Stomach (tissue), 4 donors: ENCODE measurements around the gene TCF3.

Experiments
- CTCF ChIP-seq, 7 experiments: fragments of 450-650 bp in 4 of 7; fragments of 200-600 bp in 3 of 7; sonication (generic) in 3 of 7; IDR thresholded peaks; one replicate each; pipeline ENCODE4 v1.5.1; 2016 to 2019; ENCODE audit warnings: antibody characterized with exemption in 7 of 7, control low read depth in 2 of 7, mild to moderate bottlenecking in 1 of 7
- EP300 ChIP-seq: sonication (generic); formaldehyde crosslinking; IDR thresholded peaks from one replicate; pipeline ENCODE4 v1.6.1; 2017; ENCODE audit warnings: antibody characterized with exemption
- POLR2AphosphoS5 ChIP-seq, 3 donors: sonication (generic); formaldehyde crosslinking; IDR thresholded peaks; one replicate each; pipeline ENCODE4 v1.6.1; 2016; ENCODE audit warnings: antibody characterized with exemption in 3 of 3

GRCh38 chr19:1655987-1656608, 3.7 kb upstream of the TCF3 start:
- TF ChIP-seq EP300 = no peak
- no peak for TF ChIP-seq CTCF (IDR thresholded peaks at IDR 0.05)
- TF ChIP-seq POLR2AphosphoS5 (IDR thresholded peaks at IDR 0.05) = no peak
